H54 (cell line): Measurements from ENCODE around the gene SNAP29.
"Not testable (repeated sequence)": the region's sequence is repeated elsewhere in the genome, so short reads cannot be mapped to it uniquely, and the experiment has no call there.

ENCODE experiments used
- DNase-seq: peaks from one replicate; pipeline ENCODE4 v3.0.0; 2011; ENCODE audit warnings: low spot score, mixed read lengths; ENCODE audit not compliant: insufficient read length
- FAIRE-seq: peaks from 3 replicates; lab custom pipeline; 2011; peaks lifted over from hg19 to GRCh38; lab: Jason Lieb, UNC
- POLR2A ChIP-seq: IDR thresholded peaks from 2 replicates; pipeline ENCODE4 v1.6.1; 2011; ENCODE audit warnings: low read depth, mild to moderate bottlenecking, low read length

The SNAP29 gene

GRCh38 chr22:20928573-20928967, 69.8 kb downstream of the SNAP29 start:
- FAIRE-seq = no peak
- no peak for DNase-seq
- no peak for TF ChIP-seq POLR2A

- no peak for DNase-seq
- FAIRE-seq = no peak
- no peak for TF ChIP-seq POLR2A
These were observed 71.2 kb downstream of the SNAP29 start for GRCh38 chr22:20930004-20930403.

GRCh38 chr22:20930435-20930834, 71.6 kb downstream of the SNAP29 start:
- DNase-seq, FAIRE-seq: not testable (repeated sequence)

GRCh38 chr22:20931126-20931654, 72.4 kb downstream of the SNAP29 start:
- DNase-seq (no peak), FAIRE-seq (no peak)
- TF ChIP-seq POLR2A = no peak

- no peak for FAIRE-seq
- TF ChIP-seq POLR2A = no peak
- DNase-seq = no peak
These were observed 75.1 kb downstream of the SNAP29 start for GRCh38 chr22:20933910-20934309.

GRCh38 chr22:20935049-20935448, 76.2 kb downstream of the SNAP29 start:
- FAIRE-seq, DNase-seq: not testable (repeated sequence)

- FAIRE-seq, DNase-seq: not testable (repeated sequence)
These were observed 77.2 kb downstream of the SNAP29 start for GRCh38 chr22:20935780-20936539.

GRCh38 chr22:20937031-20937793, 78.4 kb downstream of the SNAP29 start:
- FAIRE-seq = no peak
- TF ChIP-seq POLR2A = no peak
- DNase-seq = no peak

GRCh38 chr22:20937794-20938671, 79.2 kb downstream of the SNAP29 start:
- DNase-seq (no peak), FAIRE-seq (no peak)
- TF ChIP-seq POLR2A = no peak

GRCh38 chr22:20939457-20940185, 80.8 kb downstream of the SNAP29 start:
- FAIRE-seq = not testable (repeated sequence)

GRCh38 chr22:20940186-20940651, 81.4 kb downstream of the SNAP29 start:
- FAIRE-seq (no peak), DNase-seq (no peak)
- TF ChIP-seq POLR2A = no peak

More at GRCh38 chr22:20939457-20940185, 80.8 kb downstream of the SNAP29 start:
- DNase-seq = not testable (repeated sequence)
